Colonic mucosa (tissue), 4 donors: ENCODE results near the gene EPHB2. TPM values are rescaled to one million over a fixed set of nuclear protein-coding genes. Genes with fewer than 3 reads are reported as not detected.
A peak's percentile ranks its signal among the peaks of the same experiment; 100 is the strongest.

Experiments
- DNase-seq: peaks from one replicate; pipeline ENCODE4 v3.0.0-alpha.2; 2020
- H3K27ac ChIP-seq: fragments of 200-600 bp; one replicate; pipeline ENCODE4 v1.8.0; 2021
- H3K27me3 ChIP-seq: fragments of 200-600 bp; one replicate; pipeline ENCODE4 v1.8.0; 2021
- H3K36me3 ChIP-seq: fragments of 200-600 bp; one replicate; pipeline ENCODE4 v1.8.0; 2021
- H3K4me1 ChIP-seq: fragments of 200-600 bp; one replicate; pipeline ENCODE4 v1.8.0; 2021; ENCODE audit warnings: mild to moderate bottlenecking
- H3K4me3 ChIP-seq: fragments of 200-600 bp; one replicate; pipeline ENCODE4 v1.8.0; 2021
- H3K9ac ChIP-seq, 2 donors: one replicate each; pipeline ENCODE4 v1.7.0; 2013; ENCODE audit warnings: control low read depth in 2 of 2, low read depth in 2 of 2, low read length in 2 of 2
- H3K9me3 ChIP-seq: fragments of 200-600 bp; one replicate; pipeline ENCODE4 v1.8.0; 2021
- intact Hi-C: fragments of 100-400 bp; cut with DNase I; formaldehyde crosslinking; loops from one replicate; pipeline ENCODE4 v1.14.1; 2022
- total RNA-seq, 2 donors: library from RNA; stranded (reverse); fragmentation: NEBNext Ultra II Directional in 1 of 2; extraction: Animal tissue kit (Norgen Biotek cat#: 25700) in 1 of 2; gene quantifications; one replicate each; pipeline ENCODE4 v1.2.1, GENCODE V29; 2021
- TF ChIP-seq, protein P1 (sequence below): fragments of 200-600 bp; IDR thresholded peaks from one replicate; pipeline ENCODE4 v1.8.0; 2022; ENCODE audit warnings: antibody characterized with exemption, mild to moderate bottlenecking
- donor health status: healthy.
- donor health status: DM: no; HTN: no; CAD: no.
- donor health status: DM: no; HTN: no; CAD: no.

The EPHB2 gene
- total RNA-seq, 2 donors from 2014 or later: 71.9 to 150 TPM

DNA sequence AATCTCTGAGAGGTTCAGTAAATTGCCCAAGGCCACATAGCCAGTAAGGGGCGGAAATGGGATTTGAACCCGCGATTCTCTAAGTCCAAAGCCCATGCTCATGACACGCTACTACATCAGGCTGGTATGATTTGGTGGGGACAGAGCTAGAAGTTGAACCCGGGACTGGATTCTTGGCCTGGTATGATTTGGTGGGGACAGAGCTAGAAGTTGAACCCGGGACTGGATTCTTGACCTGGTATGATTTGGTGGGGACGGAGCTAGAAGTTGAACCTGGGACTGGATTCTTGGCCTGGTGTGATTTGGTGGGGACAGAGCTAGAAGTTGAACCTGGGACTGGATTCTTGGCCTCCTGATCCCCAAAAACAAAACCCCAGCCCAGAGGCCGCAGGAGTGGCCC lies 23.0 kb downstream of the EPHB2 start:
- no peak for DNase-seq
- no peak overlapping the region for H3K27ac ChIP-seq
- intact Hi-C loops: no loop called here
- no peak overlapping the region for H3K9ac ChIP-seq
- TF ChIP-seq, protein P1, sequence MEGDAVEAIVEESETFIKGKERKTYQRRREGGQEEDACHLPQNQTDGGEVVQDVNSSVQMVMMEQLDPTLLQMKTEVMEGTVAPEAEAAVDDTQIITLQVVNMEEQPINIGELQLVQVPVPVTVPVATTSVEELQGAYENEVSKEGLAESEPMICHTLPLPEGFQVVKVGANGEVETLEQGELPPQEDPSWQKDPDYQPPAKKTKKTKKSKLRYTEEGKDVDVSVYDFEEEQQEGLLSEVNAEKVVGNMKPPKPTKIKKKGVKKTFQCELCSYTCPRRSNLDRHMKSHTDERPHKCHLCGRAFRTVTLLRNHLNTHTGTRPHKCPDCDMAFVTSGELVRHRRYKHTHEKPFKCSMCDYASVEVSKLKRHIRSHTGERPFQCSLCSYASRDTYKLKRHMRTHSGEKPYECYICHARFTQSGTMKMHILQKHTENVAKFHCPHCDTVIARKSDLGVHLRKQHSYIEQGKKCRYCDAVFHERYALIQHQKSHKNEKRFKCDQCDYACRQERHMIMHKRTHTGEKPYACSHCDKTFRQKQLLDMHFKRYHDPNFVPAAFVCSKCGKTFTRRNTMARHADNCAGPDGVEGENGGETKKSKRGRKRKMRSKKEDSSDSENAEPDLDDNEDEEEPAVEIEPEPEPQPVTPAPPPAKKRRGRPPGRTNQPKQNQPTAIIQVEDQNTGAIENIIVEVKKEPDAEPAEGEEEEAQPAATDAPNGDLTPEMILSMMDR: no peak
- H3K4me3 ChIP-seq: no peak overlapping the region
- no peaks in the 10 kb centered on the region for H3K9me3 ChIP-seq
- no peaks in the 10 kb centered on the region for H3K36me3 ChIP-seq
- H3K27me3 ChIP-seq: no peaks in the 10 kb centered on the region
- no peaks in the 10 kb centered on the region for H3K4me1 ChIP-seq

DNA sequence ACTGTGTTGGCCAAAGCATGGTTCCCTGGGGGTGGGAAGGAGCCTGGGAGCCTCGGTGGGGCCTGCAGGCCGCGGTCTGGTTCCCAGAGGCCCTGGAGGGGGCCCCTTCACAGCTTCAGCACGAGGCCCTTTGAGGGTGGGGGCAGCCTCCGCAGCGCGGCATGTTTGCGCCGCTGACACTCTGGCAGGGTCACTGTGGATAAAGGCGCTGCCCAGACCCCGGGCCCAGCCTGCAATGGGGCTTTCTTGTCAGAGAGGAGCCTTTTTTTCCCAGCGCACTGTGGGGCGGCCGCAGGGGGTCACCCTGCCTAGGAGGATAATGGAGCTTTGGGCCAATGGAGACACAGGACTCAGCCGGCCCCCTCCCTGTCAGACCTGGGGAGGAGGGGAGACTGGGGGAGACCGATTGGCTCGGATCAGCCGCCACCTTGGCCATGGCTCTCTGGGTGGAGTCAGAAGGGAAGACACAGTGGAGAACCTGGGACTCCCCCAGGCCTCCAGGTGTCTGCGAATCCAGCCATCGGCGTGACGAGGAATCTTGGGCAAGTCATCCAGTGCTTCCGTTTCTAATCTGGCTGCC lies 26.0 kb downstream of the EPHB2 start:
- H3K36me3 ChIP-seq: no peaks in the 10 kb centered on the region
- intact Hi-C loops: no loop called here
- DNase-seq: no peak
- H3K9me3 ChIP-seq: no peaks in the 10 kb centered on the region
- TF ChIP-seq, protein P1: no peak
- H3K4me1 ChIP-seq: no peaks in the 10 kb centered on the region
- no peak overlapping the region for H3K27ac ChIP-seq
- no peaks in the 10 kb centered on the region for H3K27me3 ChIP-seq
- H3K9ac ChIP-seq: no peak overlapping the region
- no peak overlapping the region for H3K4me3 ChIP-seq

DNA sequence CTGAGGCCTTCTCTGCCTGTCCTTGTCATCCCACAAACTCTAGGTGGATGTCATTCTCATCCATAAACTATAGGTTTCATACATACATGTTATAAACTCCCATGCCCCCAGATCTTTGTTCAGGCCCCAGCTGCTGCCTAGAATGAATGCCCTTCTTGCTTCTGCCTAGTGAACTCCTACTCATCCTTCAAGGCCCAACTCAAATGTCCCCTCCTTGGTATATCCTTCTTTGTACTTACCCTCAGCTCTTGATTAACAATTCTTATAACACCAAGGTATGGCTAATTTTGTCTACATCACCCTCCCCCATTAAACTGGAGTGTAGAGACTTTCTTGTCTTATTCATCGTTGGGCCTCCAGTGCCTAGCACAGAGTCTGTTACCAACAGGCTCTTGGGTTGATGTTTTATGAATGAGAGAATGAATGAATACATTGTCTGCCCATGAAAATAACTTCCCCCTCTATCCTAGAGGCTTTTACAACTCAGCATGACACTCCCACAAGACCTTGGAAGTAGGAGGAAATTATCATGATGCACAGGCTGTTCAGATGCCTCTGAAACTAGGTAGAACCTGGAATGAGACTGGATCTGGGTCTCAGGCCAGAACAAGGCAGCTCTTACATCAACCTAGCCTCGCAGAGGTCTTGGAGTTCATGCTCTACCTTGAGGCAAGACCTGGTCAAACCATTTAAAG lies 26.9 kb downstream of the EPHB2 start:
- H3K9ac ChIP-seq: no peak overlapping the region
- no peaks in the 10 kb centered on the region for H3K36me3 ChIP-seq
- H3K4me1 ChIP-seq: no peaks in the 10 kb centered on the region
- H3K27me3 ChIP-seq: no peaks in the 10 kb centered on the region
- H3K4me3 ChIP-seq: no peak overlapping the region
- H3K27ac ChIP-seq: no peak overlapping the region
- peak; percentile 40 for DNase-seq
- intact Hi-C loops: no loop called here
- TF ChIP-seq, protein P1: no peak
- H3K9me3 ChIP-seq: no peaks in the 10 kb centered on the region

- Histone ChIP-seq H3K27me3 (no peaks in the 10 kb centered on the region), H3K9me3 (no peaks in the 10 kb centered on the region), H3K9ac (no peak overlapping the region), H3K4me1 (no peaks in the 10 kb centered on the region), H3K4me3 (no peak overlapping the region), H3K27ac (no peak overlapping the region), H3K36me3 (no peaks in the 10 kb centered on the region)
- intact Hi-C loops: no loop called here
- TF ChIP-seq, protein P1: no peak
- no peak for DNase-seq
Observed at GRCh38 chr1:22738069-22738435, 27.4 kb downstream of the EPHB2 start.

DNA sequence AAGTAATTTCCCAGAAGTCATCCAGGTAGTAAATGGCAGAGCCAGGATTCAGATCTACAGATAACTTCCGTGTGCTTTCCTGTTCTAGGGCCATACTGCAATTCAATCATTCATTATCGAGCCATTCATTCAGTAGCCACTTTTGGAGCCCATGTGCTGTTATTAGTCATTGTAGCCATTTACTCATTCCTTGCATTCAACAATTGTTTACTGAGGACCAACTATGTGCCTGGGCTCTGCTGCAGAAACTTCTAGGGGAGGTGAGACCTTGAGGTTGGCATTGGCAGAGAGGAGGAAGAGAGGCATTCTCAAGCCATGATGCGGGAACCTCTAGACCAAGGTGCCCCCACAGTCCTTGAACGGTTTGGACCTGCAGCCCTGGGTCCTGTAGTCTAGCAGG lies 27.9 kb downstream of the EPHB2 start:
- H3K4me3 ChIP-seq: no peak overlapping the region
- H3K36me3 ChIP-seq: no peaks in the 10 kb centered on the region
- no peaks in the 10 kb centered on the region for H3K27me3 ChIP-seq
- TF ChIP-seq, protein P1: no peak
- no peak for DNase-seq
- H3K9ac ChIP-seq: no peak overlapping the region
- H3K4me1 ChIP-seq: no peaks in the 10 kb centered on the region
- intact Hi-C loops: no loop called here
- no peaks in the 10 kb centered on the region for H3K9me3 ChIP-seq
- H3K27ac ChIP-seq: no peak overlapping the region
